ENCODE results near the gene DUSP9.

The DUSP9 gene

DNA sequence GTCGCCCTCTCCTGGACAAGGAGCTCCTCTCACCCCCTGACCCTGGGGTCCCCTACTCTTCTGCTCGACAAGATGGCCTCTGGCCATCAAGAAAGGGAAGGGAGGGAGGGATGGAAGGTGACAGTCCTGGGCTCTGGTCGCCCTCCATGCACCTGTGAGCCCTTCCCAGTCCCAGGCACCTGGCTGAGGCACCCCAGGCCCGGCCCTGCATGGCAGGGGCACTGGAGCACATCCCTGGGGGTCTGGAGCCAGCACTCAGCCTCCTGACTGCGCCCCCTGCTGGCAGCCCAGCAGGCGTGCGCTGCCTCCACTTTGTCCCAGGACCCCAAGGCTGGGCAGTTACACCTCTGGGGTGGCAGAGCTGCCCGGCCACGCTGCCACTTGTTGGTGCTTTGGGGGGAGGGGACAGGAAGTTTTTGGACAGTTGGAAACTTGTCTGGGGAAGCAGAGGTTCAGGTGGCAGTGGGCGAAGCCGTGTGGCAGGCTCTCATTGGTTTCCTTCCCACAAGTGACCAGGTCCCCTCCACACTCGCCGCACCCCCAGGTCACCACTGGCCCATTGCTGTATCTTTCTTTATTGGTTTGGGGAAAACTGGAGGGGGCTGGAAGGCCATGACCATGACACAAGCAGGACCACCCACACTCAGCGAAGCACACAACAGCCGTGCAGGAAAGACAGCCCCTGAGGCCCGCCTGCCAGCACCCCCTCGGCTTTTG is 22.3 kb downstream of the DUSP9 start:
- peak; percentile 76 for DNase-seq (ENCODE audit: low spot score)
- TF ChIP-seq, protein P1, sequence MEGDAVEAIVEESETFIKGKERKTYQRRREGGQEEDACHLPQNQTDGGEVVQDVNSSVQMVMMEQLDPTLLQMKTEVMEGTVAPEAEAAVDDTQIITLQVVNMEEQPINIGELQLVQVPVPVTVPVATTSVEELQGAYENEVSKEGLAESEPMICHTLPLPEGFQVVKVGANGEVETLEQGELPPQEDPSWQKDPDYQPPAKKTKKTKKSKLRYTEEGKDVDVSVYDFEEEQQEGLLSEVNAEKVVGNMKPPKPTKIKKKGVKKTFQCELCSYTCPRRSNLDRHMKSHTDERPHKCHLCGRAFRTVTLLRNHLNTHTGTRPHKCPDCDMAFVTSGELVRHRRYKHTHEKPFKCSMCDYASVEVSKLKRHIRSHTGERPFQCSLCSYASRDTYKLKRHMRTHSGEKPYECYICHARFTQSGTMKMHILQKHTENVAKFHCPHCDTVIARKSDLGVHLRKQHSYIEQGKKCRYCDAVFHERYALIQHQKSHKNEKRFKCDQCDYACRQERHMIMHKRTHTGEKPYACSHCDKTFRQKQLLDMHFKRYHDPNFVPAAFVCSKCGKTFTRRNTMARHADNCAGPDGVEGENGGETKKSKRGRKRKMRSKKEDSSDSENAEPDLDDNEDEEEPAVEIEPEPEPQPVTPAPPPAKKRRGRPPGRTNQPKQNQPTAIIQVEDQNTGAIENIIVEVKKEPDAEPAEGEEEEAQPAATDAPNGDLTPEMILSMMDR (IDR thresholded peaks at IDR 0.05; ENCODE audit: extremely low read depth, missing control alignments): peak; percentile 64

DNA sequence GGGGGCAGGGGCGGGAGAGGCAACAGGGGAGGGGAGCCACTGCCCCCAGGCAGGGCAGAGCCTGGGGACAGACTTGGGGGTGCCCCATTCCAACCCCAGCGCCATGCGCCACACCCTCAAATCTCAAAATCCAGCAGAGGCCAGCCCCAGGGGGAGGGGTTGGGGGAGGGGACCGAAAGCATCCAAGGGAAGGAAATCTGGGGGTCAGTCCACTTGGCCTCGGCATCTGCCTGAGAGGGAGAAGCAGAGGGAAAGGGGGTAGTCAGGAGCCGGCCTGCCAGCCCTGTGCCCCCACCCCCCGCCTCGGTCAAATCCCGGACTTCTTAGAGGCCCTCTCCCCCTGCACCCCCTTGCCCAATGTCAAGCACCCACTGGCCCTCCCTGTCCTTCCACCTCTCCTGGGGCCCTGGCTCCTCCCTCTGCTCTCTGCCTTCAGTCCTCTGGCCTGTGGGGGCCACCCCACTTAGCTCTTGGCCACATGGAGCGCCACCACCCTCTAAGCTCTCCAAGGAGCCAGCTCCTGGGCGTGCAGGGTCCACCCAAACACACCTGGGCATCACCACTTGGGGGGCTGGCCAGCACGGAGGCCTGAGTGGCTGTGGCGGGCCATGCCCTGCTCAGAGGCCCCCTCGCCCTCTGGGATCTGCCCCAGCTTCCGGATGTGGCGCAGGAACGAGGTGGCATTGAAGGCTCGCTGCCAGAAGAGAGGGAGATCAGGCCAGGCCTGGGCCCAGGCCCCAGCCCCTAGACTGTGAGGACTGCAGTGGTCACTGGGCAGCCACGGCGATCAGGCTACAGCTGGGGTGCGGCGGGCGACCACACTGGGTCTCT is 23.1 kb downstream of the DUSP9 start:
- no peak for DNase-seq (ENCODE audit: low spot score)
- TF ChIP-seq, protein P1 (IDR thresholded peaks at IDR 0.05; ENCODE audit: extremely low read depth, missing control alignments): no peak

GRCh38 chrX:153670748-153671588 is 24.0 kb downstream of the DUSP9 start:
- no peak for DNase-seq (ENCODE audit: low spot score)

DNA sequence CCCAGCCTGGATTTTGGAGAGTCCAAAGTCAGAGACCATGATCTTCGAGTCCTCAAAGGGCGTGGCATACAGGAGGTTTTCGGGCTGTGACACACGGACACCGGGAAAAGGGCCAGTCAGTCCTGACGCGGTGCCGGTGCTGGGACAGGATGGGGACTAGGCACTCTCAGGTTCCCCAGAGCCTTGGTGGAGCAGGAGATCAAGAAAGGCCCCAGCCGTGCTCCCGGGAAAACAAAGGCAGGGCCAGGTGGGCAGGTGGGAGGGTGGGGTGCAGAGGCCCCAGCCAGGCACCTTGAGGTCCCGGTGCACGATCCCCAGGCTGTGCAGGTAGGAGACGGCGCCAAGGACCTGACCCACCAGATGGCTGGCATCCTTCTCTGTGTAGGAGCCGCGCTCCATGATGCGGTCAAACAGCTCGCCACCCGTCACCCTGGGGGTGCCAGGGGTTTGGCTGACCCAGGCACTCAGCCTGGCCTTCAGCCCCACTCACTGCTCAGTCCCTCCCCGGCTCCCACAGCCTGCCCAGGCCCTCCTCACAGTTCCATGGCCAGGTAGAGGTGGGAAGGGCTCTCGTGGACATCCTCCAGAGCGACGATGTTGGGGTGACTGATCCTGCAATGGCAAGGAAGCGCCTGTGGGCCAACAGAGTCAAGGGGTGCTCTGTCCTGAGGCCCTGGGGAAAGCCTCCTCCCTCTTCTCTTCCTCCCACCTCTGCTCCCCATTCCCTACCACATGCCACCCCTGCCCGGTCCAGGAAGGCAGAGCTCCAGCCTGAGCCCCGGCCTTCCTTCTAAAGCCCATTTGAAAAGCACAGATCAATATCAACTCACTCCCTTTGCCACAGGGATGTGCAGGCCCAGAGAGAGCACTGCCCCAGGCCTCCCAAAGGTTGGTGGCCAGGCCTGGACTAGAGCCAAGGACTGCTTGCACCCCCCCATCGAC is 24.9 kb downstream of the DUSP9 start:
- no peak for DNase-seq (ENCODE audit: low spot score)
- TF ChIP-seq, protein P1 (IDR thresholded peaks at IDR 0.05; ENCODE audit: extremely low read depth, missing control alignments): no peak

More at GRCh38 chrX:153670748-153671588, 24.0 kb downstream of the DUSP9 start:
- TF ChIP-seq, protein P1 (IDR thresholded peaks at IDR 0.05; ENCODE audit: extremely low read depth, missing control alignments): no peak

DNA sequence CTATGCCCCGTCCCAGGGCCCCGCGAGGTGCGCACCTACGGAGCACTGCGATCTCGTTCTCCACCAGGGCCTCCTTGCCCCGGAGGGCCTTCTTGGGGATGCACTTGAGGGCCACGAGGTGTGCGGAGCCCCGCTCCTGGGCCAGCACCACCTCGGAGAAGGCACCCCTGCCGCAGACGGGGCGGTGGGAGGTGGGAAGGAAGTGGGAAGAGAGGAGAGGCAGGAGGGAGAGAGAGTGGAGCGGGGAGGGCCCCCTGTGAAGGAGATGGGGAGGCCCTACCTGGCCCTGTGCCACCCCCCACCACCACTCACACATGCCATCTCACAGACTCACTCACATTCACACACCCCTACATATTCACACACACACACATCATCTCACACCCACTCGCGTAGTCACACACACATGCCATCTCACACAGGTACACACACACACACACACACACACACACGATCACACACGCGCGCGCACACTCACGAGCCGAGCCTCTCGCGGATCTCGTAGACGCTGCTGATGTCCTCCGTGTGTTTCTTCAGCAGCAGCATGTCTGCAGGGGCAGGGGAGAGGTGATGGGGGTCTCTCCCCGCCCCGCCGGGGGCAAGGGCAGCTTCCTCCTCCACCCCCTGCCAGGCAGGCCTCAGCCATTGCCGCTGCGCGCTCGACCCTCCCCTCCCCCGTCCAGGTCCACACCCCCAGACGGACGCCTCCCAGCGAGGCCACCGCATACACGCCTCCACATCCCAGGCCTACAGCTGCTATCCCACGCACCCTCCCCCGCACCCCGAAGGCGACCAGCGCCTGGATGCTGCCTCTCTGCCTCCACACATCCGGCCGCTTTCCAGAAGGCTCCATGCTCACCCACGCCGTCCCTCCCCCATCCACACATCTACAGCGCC is 25.8 kb downstream of the DUSP9 start:
- TF ChIP-seq, protein P1 (IDR thresholded peaks at IDR 0.05; ENCODE audit: extremely low read depth, missing control alignments): no peak
- DNase-seq (ENCODE audit: low spot score): no peak
